Glutamatergic neuron (in vitro differentiated cells): ENCODE results near the gene CFAP100. TPM values are rescaled to one million over a fixed set of nuclear protein-coding genes. Genes with fewer than 3 reads are reported as not detected.

ENCODE experiments used
- DNase-seq: peaks from one replicate; pipeline ENCODE4 v3.0.0; 2022
- H3K27ac Mint-ChIP-seq: one replicate; pipeline ENCODE4 v1.8.0; 2020; ENCODE audit warnings: mild to moderate bottlenecking, mixed read lengths, inconsistent platforms; ENCODE audit not compliant: unreplicated experiment
- H3K27me3 Mint-ChIP-seq: one replicate; pipeline ENCODE4 v1.8.0; 2020; ENCODE audit warnings: mild to moderate bottlenecking, moderate library complexity, mixed read lengths, inconsistent platforms; ENCODE audit not compliant: unreplicated experiment
- H3K36me3 Mint-ChIP-seq: one replicate; pipeline ENCODE4 v1.8.0; 2020; ENCODE audit warnings: mild to moderate bottlenecking, mixed read lengths, inconsistent platforms; ENCODE audit not compliant: unreplicated experiment
- H3K4me1 Mint-ChIP-seq: one replicate; pipeline ENCODE4 v1.8.0; 2020; ENCODE audit warnings: mild to moderate bottlenecking, low read depth, mixed read lengths, inconsistent platforms; ENCODE audit not compliant: unreplicated experiment
- H3K4me3 Mint-ChIP-seq: one replicate; pipeline ENCODE4 v1.8.0; 2020; ENCODE audit warnings: mild to moderate bottlenecking, mixed read lengths, inconsistent platforms; ENCODE audit not compliant: unreplicated experiment
- H3K9me3 Mint-ChIP-seq: one replicate; pipeline ENCODE4 v1.8.0; 2020; ENCODE audit warnings: mild to moderate bottlenecking, moderate library complexity, mixed read lengths, inconsistent platforms; ENCODE audit not compliant: unreplicated experiment
- total RNA-seq: library from RNA; stranded (reverse); fragmentation: NEBNext Ultra II Directional; extraction: Animal tissue kit (Norgen Biotek cat#: 25700); gene quantifications from one replicate; pipeline ENCODE4 v1.2.1, GENCODE V29; 2021; ENCODE audit not compliant: unreplicated experiment
- TF ChIP-seq, protein P1 (sequence below): fragments of 200-600 bp; sonication (generic); IDR thresholded peaks from one replicate; pipeline ENCODE4 v1.5.0; 2021; ENCODE audit not compliant: partially characterized antibody, unreplicated experiment

The CFAP100 gene
- total RNA-seq, 1 donor from 2014 or later: not detected

DNA sequence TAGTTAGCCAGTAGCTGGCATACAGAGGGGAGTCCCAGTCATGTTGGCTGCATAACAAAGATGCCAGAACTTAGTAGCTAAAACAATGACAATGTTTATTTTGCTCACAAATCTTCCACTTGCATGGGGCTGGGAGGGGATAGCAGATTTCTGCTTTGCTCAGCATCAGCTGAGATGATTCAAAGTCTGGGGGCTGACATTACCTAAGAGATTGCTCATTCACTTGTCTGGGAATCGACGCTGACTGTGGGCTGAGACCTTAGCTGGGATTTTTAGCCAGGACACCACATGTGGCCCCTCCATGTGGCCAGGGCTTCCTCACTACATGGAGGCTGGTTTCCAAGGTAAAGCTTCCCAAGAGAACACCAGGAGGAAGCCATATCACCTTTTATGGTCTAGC is 12.7 kb upstream of the CFAP100 start:
- Mint-ChIP-seq H3K27ac (no peak overlapping the region), H3K9me3 (peaks cover 3% of the 10 kb centered on the region), H3K27me3 (peaks cover 3% of the 10 kb centered on the region), H3K4me1 (peaks cover 1% of the 10 kb centered on the region), H3K36me3 (no peaks in the 10 kb centered on the region), H3K4me3 (no peak overlapping the region)
- no peak for DNase-seq
- TF ChIP-seq, protein P1, sequence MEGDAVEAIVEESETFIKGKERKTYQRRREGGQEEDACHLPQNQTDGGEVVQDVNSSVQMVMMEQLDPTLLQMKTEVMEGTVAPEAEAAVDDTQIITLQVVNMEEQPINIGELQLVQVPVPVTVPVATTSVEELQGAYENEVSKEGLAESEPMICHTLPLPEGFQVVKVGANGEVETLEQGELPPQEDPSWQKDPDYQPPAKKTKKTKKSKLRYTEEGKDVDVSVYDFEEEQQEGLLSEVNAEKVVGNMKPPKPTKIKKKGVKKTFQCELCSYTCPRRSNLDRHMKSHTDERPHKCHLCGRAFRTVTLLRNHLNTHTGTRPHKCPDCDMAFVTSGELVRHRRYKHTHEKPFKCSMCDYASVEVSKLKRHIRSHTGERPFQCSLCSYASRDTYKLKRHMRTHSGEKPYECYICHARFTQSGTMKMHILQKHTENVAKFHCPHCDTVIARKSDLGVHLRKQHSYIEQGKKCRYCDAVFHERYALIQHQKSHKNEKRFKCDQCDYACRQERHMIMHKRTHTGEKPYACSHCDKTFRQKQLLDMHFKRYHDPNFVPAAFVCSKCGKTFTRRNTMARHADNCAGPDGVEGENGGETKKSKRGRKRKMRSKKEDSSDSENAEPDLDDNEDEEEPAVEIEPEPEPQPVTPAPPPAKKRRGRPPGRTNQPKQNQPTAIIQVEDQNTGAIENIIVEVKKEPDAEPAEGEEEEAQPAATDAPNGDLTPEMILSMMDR: no peak

DNA sequence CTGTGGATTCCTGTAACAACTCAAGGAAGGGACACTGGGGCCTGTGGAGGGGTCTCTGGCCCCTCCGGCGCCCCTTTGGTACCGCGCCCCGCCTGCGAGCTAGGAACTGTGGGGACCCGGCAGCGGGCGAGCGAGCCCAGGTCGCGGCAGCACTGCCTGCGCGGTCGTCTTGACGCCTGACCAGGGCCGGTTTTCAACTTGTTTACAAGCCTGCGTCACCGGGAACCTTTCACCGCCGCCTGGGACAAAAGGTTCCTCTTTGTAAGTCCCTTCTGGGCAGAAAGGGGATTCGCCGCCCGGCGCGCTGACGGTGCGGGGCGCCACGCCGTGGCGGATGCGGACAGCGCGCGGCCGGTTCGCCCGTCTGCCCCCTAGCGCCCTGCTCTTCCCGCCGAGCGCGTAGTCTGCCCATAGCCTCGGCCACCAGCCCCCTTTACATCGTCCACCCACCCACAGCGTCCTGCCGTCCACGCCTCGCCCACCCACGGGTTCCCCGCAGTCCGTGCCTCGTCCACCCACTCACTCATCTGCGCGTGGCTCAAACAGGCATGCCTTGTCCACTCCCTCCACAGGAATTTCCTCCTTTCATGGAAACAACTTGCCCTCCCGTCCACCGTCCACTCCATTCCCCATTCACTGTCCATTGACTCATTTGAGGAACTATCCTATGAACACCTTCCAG is 5.5 kb upstream of the CFAP100 start:
- peak; percentile 85 for DNase-seq
- no peaks in the 10 kb centered on the region for H3K36me3 Mint-ChIP-seq
- no peaks in the 10 kb centered on the region for H3K9me3 Mint-ChIP-seq
- H3K27ac Mint-ChIP-seq: peak overlapping the region; percentile 23
- peak overlapping the region; percentile 30 for H3K4me3 Mint-ChIP-seq
- H3K27me3 Mint-ChIP-seq: peaks cover 8% of the 10 kb centered on the region
- TF ChIP-seq, protein P1: peak; percentile 61
- no peaks in the 10 kb centered on the region for H3K4me1 Mint-ChIP-seq

DNA sequence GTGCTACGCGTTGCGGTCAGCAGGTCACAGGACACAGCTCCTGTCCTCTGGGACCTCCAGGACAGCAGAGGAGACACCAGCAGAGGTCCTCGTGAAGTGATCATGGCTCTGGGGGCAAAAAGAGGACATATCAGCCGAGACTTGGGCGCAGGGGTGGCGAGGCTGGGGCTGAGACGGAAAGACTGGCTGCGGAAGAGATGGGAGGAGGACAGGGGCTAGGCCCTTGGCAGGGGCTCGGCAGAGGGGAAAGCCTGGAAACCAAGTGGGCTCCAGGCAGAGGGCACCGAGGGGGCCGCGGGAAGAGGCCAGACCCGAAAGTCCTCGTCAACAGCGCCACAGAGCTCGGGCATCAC is 4.9 kb upstream of the CFAP100 start:
- no peaks in the 10 kb centered on the region for H3K4me1 Mint-ChIP-seq
- peaks cover 10% of the 10 kb centered on the region for H3K27me3 Mint-ChIP-seq
- no peaks in the 10 kb centered on the region for H3K36me3 Mint-ChIP-seq
- TF ChIP-seq, protein P1: no peak
- peak overlapping the region; percentile 23 for H3K27ac Mint-ChIP-seq
- no peaks in the 10 kb centered on the region for H3K9me3 Mint-ChIP-seq
- DNase-seq: no peak
- peak overlapping the region; percentile 30 for H3K4me3 Mint-ChIP-seq

DNA sequence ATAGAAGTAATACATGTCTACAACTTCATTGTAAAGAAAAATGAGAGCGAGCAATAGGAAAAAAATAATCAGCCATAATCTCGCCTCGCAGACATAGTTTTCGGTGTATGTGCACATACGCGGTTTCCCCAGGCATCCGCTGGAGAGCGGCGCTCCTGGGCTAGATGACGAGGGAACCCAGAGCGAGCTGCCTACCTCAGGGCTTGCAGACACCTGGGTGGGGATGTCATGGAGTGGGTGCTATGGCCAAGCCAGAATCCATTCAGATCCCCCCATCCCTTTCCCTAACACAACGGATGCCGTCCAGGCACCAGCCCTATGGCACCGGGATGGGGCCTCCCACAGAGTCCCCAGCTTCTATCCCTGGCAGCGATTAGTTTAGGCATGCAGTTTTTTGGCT is 4.5 kb upstream of the CFAP100 start:
- DNase-seq: no peak
- no peaks in the 10 kb centered on the region for H3K4me1 Mint-ChIP-seq
- no peaks in the 10 kb centered on the region for H3K36me3 Mint-ChIP-seq
- no peaks in the 10 kb centered on the region for H3K9me3 Mint-ChIP-seq
- H3K27ac Mint-ChIP-seq: no peak overlapping the region
- H3K27me3 Mint-ChIP-seq: peaks cover 10% of the 10 kb centered on the region
- H3K4me3 Mint-ChIP-seq: no peak overlapping the region
- TF ChIP-seq, protein P1: no peak

DNA sequence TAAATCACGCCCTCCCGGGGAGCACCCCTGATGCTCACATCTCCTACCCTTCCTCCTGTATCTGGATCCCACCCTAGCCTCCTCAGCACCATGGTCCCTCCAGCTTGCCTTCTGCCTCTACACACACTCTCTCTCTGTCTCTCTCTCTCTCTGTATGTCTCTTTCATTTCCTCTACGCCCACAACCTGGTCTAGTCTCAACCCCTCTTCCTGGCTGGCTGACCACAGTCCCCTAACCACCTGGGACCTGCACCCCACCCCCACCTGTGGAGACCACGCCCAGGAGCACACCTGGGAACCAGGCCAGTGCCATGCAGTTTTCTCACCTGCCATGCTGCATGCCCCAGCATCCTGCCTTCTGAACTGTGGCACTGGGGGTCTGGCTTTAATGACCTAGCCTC is 4.0 kb upstream of the CFAP100 start:
- DNase-seq: no peak
- peaks cover 2% of the 10 kb centered on the region for H3K9me3 Mint-ChIP-seq
- H3K4me1 Mint-ChIP-seq: no peaks in the 10 kb centered on the region
- H3K36me3 Mint-ChIP-seq: no peaks in the 10 kb centered on the region
- peaks cover 10% of the 10 kb centered on the region for H3K27me3 Mint-ChIP-seq
- H3K27ac Mint-ChIP-seq: no peak overlapping the region
- H3K4me3 Mint-ChIP-seq: no peak overlapping the region
- TF ChIP-seq, protein P1: no peak
